Keratinocyte (primary cell): ENCODE data around the gene SUSD6. TPM values are rescaled to one million over a fixed set of nuclear protein-coding genes. Genes with fewer than 3 reads are reported as not detected.

Source experiments
- DNase-seq: peaks from one replicate; pipeline ENCODE4 v3.0.0-alpha.2; 2011; ENCODE audit warnings: low read depth, missing footprints, low spot score
- FAIRE-seq: peaks from 2 replicates; lab custom pipeline; 2011; peaks lifted over from hg19 to GRCh38; lab: Jason Lieb, UNC
- H2AFZ ChIP-seq: 2 replicates; pipeline ENCODE4 v1.6.0; 2012; ENCODE audit warnings: low read length, control low read depth, inconsistent platforms; ENCODE audit not compliant: control insufficient read depth
- H3K27ac ChIP-seq: 2 replicates; pipeline ENCODE4 v1.5.1; 2011; ENCODE audit warnings: low read length; ENCODE audit not compliant: control insufficient read depth, insufficient read depth
- H3K27me3 ChIP-seq: 3 replicates; pipeline ENCODE4 v1.6.0; 2011; ENCODE audit warnings: low read length; ENCODE audit not compliant: control insufficient read depth, insufficient read depth; ENCODE audit errors: extremely low read depth
- H3K36me3 ChIP-seq, 2 experiments: 2 replicates in 1 of 2; 3 replicates in 1 of 2; pipeline ENCODE4 v1.5.1; 2011; ENCODE audit warnings: low read length in 2 of 2, mild to moderate bottlenecking in 1 of 2; ENCODE audit not compliant: control insufficient read depth in 2 of 2, insufficient read depth in 2 of 2; ENCODE audit errors: extremely low read depth in 1 of 2
- H3K4me1 ChIP-seq: 3 replicates; pipeline ENCODE4 v1.5.1; 2011; ENCODE audit warnings: low read length; ENCODE audit not compliant: control insufficient read depth, insufficient read depth; ENCODE audit errors: extremely low read depth
- H3K4me2 ChIP-seq: 3 replicates; pipeline ENCODE4 v1.6.0; 2011; ENCODE audit warnings: low read depth, low read length; ENCODE audit not compliant: control insufficient read depth, insufficient read depth; ENCODE audit errors: extremely low read depth
- H3K4me3 ChIP-seq, 3 experiments: fragments of 200-600 bp in 1 of 3; sonication (generic) in 1 of 3; 2 replicates in 2 of 3; 3 replicates in 1 of 3; pipeline ENCODE4 v1.5.1; 2011 to 2016; ENCODE audit warnings: low read length in 3 of 3, mild to moderate bottlenecking in 3 of 3, control low read depth in 2 of 3, inconsistent platforms in 1 of 3, low read depth in 1 of 3, mixed read lengths in 1 of 3, mixed run types in 1 of 3, moderate library complexity in 1 of 3; ENCODE audit not compliant: control insufficient read depth in 2 of 3, insufficient read depth in 2 of 3; ENCODE audit errors: extremely low read depth in 1 of 3
- H3K79me2 ChIP-seq: 2 replicates; pipeline ENCODE4 v1.6.0; 2012; ENCODE audit warnings: low read length; ENCODE audit not compliant: control insufficient read depth, insufficient read depth
- H3K9ac ChIP-seq: 3 replicates; pipeline ENCODE4 v1.6.0; 2011; ENCODE audit warnings: low read length; ENCODE audit not compliant: control insufficient read depth, insufficient read depth; ENCODE audit errors: extremely low read depth
- H3K9me1 ChIP-seq: 3 replicates; pipeline ENCODE4 v1.6.0; 2011; ENCODE audit warnings: low read length; ENCODE audit not compliant: control insufficient read depth, insufficient read depth; ENCODE audit errors: extremely low read depth
- H3K9me3 ChIP-seq: 2 replicates; pipeline ENCODE4 v1.5.1; 2012; ENCODE audit warnings: low read depth, low read length; ENCODE audit not compliant: control insufficient read depth
- H4K20me1 ChIP-seq: 3 replicates; pipeline ENCODE4 v1.6.0; 2011; ENCODE audit warnings: low read length; ENCODE audit not compliant: control insufficient read depth, insufficient read depth; ENCODE audit errors: extremely low read depth
- CTCF ChIP-seq, 3 experiments: IDR thresholded peaks in 1 of 3; conservative IDR thresholded peaks in 1 of 3; optimal IDR thresholded peaks in 1 of 3; 2 replicates in 2 of 3; 3 replicates in 1 of 3; pipeline versions ENCODE3 to v1.5.1; 2011; ENCODE audit warnings: low read length in 3 of 3, mild to moderate bottlenecking in 3 of 3, moderate library complexity in 2 of 3, control low read depth in 1 of 3, inconsistent platforms in 1 of 3; ENCODE audit not compliant: insufficient read depth in 2 of 3; ENCODE audit errors: extremely low read depth in 1 of 3
- EZH2 ChIP-seq: IDR thresholded peaks from one replicate; pipeline ENCODE4 v1.6.1; 2012; ENCODE audit warnings: inconsistent platforms, mild to moderate bottlenecking, low read length, moderate library complexity
- dilution Hi-C: fragments of 300-500 bp; cut with MboI; formaldehyde crosslinking; loops from one replicate; pipeline ENCODE4 v1.7.0; 2020; ENCODE audit warnings: low sequenced_read_pairs; ENCODE audit not compliant: extremely low pct_ligation_motif_present
- polyA plus RNA-seq, 5 experiments: library from polyadenylated mRNA; depleted of rRNA in 3 of 5; stranded (reverse) in 3 of 5; stranded (forward) in 1 of 5; unstranded in 1 of 5; fragments of >200 nt; gene quantifications; 1 replicate in 1 of 5; 2 replicates in 3 of 5; 3 replicates in 1 of 5; pipeline versions ENCODE4 v1.2.1 to v1.2.3, GENCODE V29; 2011 to 2012; ENCODE audit warnings: missing spikeins in 2 of 5, low read depth in 1 of 5, low replicate concordance in 1 of 5

The SUSD6 gene
- polyA plus RNA-seq, 1 donor (not counting 4 experiments of a cell fraction or from before 2014, with no cell fraction given) = 10.5 TPM

- TF ChIP-seq CTCF (optimal IDR thresholded peaks at IDR 0.05 in 1 of 3, IDR thresholded peaks at IDR 0.05 in 1 of 3, conservative IDR thresholded peaks at IDR 0.05 in 1 of 3; ENCODE audit: extremely low read depth in 1 of 3, insufficient read depth in 2 of 3, low read length in 3 of 3) = no peak
- no peak for TF ChIP-seq EZH2
- Histone ChIP-seq H3K79me2 (no peaks in the 10 kb centered on the region), H3K4me1 (no peaks in the 10 kb centered on the region), H3K4me3 (no peak overlapping the region), H3K9ac (no peak overlapping the region), H3K27me3 (no peaks in the 10 kb centered on the region), H3K9me3 (no peaks in the 10 kb centered on the region), H3K27ac (no peak overlapping the region), H4K20me1 (no peaks in the 10 kb centered on the region), H3K36me3 (no peaks in the 10 kb centered on the region), H2AFZ (no peak overlapping the region), H3K4me2 (no peak overlapping the region), H3K9me1 (no peaks in the 10 kb centered on the region)
- FAIRE-seq (no peak), DNase-seq (no peak)
- dilution Hi-C loops = no loop called here
Measured at GRCh38 chr14:69582829-69583228, 28.6 kb upstream of the SUSD6 start.

- no peak overlapping the region for H3K27ac ChIP-seq
- H3K27me3 ChIP-seq = no peaks in the 10 kb centered on the region
- H2AFZ ChIP-seq = no peak overlapping the region
- FAIRE-seq = peak; percentile 58
- H3K36me3 ChIP-seq = no peaks in the 10 kb centered on the region
- H3K9me3 ChIP-seq = no peaks in the 10 kb centered on the region
- H3K4me3 ChIP-seq = no peak overlapping the region
- no peaks in the 10 kb centered on the region for H3K4me1 ChIP-seq
- no peaks in the 10 kb centered on the region for H3K79me2 ChIP-seq
- dilution Hi-C loops = no loop called here
- no peaks in the 10 kb centered on the region for H4K20me1 ChIP-seq
- H3K9ac ChIP-seq = no peak overlapping the region
- no peak overlapping the region for H3K4me2 ChIP-seq
- DNase-seq = no peak
- TF ChIP-seq CTCF (optimal IDR thresholded peaks at IDR 0.05 in 1 of 3, IDR thresholded peaks at IDR 0.05 in 1 of 3, conservative IDR thresholded peaks at IDR 0.05 in 1 of 3; ENCODE audit: extremely low read depth in 1 of 3, insufficient read depth in 2 of 3, low read length in 3 of 3) (no peak), EZH2 (no peak)
- no peaks in the 10 kb centered on the region for H3K9me1 ChIP-seq
Measured at GRCh38 chr14:69584389-69584788, 27.0 kb upstream of the SUSD6 start.
